Measurements from ENCODE around the gene GALNT18.
A peak's percentile ranks its signal among the peaks of the same experiment; 100 is the strongest.

GALNT18 gene

DNA sequence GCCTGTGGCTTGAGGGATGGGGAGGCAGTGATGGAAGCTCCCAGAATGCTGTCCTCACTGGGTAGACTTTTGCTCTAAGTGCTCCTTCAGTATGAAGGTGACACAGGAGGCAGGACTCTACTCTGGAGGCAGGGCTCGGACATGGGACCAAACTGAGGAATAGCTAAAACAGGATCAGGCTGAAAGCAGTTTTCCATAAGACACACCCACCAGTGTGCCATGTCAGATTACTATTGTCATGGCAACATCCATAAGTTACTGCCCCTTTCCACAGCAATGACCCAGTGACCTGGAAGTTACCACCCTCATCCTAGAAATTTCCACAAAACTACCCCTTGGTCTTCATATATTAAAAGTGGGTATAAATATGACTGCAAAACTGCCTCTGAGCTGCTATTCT, 43.6 kb upstream of the GALNT18 start:
- no peak overlapping the region for H3K4me3 ChIP-seq (replicated peaks; ENCODE audit: low read depth, low read length)
- TF ChIP-seq, protein P1, sequence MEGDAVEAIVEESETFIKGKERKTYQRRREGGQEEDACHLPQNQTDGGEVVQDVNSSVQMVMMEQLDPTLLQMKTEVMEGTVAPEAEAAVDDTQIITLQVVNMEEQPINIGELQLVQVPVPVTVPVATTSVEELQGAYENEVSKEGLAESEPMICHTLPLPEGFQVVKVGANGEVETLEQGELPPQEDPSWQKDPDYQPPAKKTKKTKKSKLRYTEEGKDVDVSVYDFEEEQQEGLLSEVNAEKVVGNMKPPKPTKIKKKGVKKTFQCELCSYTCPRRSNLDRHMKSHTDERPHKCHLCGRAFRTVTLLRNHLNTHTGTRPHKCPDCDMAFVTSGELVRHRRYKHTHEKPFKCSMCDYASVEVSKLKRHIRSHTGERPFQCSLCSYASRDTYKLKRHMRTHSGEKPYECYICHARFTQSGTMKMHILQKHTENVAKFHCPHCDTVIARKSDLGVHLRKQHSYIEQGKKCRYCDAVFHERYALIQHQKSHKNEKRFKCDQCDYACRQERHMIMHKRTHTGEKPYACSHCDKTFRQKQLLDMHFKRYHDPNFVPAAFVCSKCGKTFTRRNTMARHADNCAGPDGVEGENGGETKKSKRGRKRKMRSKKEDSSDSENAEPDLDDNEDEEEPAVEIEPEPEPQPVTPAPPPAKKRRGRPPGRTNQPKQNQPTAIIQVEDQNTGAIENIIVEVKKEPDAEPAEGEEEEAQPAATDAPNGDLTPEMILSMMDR (IDR thresholded peaks at IDR 0.05; ENCODE audit: low read depth, low read length, missing control alignments): no peak
- no peak for DNase-seq (ENCODE audit: extremely low read depth, low read depth)

DNA sequence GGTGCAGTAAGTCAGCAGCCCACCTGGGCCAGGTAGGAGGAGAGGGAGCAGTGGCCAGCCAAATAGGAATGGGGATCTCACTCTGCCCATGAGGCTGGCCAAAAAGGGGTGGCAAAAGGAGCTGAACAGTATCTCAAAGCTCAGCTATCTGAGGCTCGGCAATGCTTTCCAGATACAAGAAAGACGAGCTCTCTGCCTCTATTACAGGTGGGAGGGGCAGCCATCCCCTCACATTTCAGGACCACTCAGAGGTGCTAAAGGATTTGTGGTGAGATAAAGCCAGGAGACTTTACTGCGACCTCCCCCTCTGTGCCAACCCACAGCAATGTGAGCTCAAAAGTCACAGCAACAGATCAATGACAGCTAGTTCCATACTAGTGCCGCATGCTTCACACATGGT, 42.1 kb upstream of the GALNT18 start:
- no peak for DNase-seq (ENCODE audit: extremely low read depth, low read depth)
- TF ChIP-seq, protein P1 (IDR thresholded peaks at IDR 0.05; ENCODE audit: low read depth, low read length, missing control alignments): no peak
- no peak overlapping the region for H3K4me3 ChIP-seq (replicated peaks; ENCODE audit: low read depth, low read length)

DNA sequence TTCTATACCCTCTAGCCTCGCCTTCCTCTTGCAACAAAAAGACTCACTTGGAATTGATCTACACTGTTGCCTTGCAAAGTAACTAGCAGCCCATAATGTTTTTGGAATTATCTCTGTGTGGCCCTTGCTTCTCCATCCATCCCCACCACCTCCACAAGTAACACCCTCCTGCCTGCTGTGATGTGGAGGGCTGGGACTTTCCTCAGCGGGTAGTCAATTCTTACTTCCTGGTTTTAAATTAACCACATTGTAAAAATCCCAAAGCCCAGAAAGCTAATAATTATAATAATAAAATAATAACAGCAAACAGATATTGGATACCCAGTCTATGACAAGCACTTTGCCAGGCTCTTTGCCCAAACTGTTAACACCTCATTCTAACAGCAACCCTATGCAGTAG, 40.8 kb upstream of the GALNT18 start:
- H3K4me3 ChIP-seq (replicated peaks; ENCODE audit: low read depth, low read length): no peak overlapping the region
- TF ChIP-seq, protein P1 (IDR thresholded peaks at IDR 0.05; ENCODE audit: low read depth, low read length, missing control alignments): no peak
- no peak for DNase-seq (ENCODE audit: extremely low read depth, low read depth)

DNA sequence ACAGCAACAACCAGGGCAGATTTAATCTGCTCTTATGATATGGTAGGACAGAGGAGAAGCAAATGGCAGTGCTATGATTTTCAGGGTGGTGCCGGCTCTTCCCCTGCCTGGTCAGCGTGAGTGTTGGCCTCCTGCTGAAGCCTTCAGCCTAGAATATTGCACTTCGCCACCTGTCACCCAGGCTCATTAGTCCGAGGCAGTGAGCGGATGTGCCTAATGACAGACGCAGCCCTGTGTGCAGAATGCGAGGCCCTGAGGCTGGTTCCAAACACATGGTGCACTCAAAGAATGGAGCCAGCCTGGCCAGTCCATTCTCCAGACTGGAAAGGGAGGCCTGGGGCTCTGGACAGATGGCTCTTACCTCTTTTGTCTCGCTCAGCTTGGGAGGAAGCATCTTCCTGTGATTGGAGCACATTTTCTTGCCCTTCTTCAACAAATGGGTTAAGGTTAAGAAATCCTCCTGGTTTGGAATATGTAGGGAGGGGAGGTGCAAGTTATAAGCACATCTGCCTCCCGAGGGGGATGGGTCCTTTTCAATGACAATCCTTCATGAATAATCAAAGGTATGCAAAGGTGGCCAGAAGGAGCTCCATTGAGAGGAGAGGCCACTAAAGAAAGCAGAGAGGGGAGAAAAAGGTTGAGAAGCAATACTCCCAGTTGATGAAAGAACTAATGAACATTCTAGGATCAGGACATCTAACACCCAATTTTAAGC, 39.7 kb upstream of the GALNT18 start:
- DNase-seq (ENCODE audit: extremely low read depth, low read depth): no peak
- no peak overlapping the region for H3K4me3 ChIP-seq (replicated peaks; ENCODE audit: low read depth, low read length)
- TF ChIP-seq, protein P1 (IDR thresholded peaks at IDR 0.05; ENCODE audit: low read depth, low read length, missing control alignments): no peak

DNA sequence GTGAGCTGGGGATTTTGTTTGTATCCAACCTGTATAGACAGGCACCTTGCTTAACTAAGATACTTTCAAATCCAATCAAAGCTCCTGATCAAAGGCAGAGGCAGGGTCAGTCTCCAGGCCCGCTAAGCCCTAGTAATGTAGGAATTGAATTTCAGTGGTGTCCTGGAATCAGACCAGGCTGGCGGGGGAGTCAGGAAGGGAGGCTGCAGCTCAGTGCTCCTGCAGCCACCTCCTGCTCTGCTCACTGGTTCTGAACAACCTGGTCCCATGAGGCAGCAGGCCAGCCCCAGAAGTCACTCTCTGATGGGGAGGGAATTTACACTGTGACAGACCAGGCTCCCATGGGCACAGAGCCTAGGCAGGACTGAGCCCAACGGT, 38.5 kb upstream of the GALNT18 start:
- DNase-seq (ENCODE audit: extremely low read depth, low read depth): no peak
- no peak overlapping the region for H3K4me3 ChIP-seq (replicated peaks; ENCODE audit: low read depth, low read length)
- TF ChIP-seq, protein P1 (IDR thresholded peaks at IDR 0.05; ENCODE audit: low read depth, low read length, missing control alignments): no peak

DNA sequence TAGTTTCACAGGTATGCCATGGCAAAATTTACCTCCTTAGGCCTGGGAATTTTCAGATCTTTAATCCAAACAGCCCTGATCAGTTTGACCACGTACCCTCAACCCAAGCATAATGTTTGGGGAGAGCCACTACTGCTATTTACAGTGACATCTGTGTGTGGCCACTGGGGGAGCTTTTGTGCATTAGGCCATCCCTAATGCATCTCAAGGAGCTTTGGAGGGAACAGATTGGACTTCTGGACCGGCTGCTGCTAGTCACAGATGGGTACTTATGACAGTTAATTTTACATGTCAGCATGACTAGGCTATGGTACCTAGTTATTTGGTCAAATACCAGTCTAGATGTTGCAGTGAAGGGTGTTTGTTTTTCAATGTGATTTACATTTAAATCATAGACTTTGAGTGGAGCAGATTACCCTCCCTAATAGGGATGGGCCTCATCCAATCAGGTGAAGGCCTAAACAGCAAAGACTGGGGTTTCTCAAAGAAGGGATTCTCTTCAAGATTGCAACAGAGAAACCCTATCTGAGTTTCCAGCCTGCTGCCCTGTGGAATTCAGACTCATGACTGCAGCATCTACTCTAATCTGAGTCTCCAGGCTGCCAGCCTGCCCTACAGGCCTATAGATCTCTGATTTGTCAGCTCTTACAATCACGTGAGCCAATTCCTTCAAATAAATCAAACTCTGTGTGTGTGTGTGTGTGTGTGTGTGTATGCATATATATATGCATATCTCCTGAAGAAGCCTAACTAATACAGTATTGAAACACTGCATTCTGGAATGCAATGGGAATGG, 38.0 kb upstream of the GALNT18 start:
- no peak for DNase-seq (ENCODE audit: extremely low read depth, low read depth)
- no peak overlapping the region for H3K4me3 ChIP-seq (replicated peaks; ENCODE audit: low read depth, low read length)
- TF ChIP-seq, protein P1 (IDR thresholded peaks at IDR 0.05; ENCODE audit: low read depth, low read length, missing control alignments): peak; percentile 19

Measured in HFF-Myc (cell line).